ENCODE data around the gene ZNF692.
"Not testable (repeated sequence)": the region's sequence is repeated elsewhere in the genome, so short reads cannot be mapped to it uniquely, and the experiment has no call there.

The ZNF692 gene

GRCh38 chr1:248882427-248882826, 23.5 kb upstream of the ZNF692 start:
- in situ Hi-C loops (cut with HindIII; ENCODE audit: low sequenced_read_pairs): not testable (repeated sequence)

DNA sequence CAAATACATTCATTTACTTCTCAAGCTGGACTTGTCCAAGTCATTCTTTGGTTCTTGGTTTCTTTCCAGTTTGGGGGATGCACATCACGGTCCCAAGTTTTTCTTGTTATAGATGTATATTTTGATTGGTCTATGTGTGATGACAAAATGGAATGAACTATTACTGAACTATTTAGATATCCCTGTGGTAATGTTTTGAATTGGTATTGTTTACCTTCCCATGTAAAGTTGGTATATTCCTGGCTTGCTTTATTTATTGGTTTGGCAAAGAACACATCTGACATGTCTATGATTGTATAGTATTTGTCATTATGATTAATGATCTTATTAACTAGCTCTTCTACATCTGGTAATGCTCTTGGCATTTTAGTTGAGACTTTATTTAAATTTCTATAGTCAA, 22.4 kb upstream of the ZNF692 start:
- in situ Hi-C loops (cut with HindIII; ENCODE audit: low sequenced_read_pairs): no loop called here

GRCh38 chr1:248873993-248874533, 15.2 kb upstream of the ZNF692 start:
- in situ Hi-C loops (cut with HindIII; ENCODE audit: low sequenced_read_pairs): no loop called here

GRCh38 chr1:248873409-248873992, 14.6 kb upstream of the ZNF692 start:
- in situ Hi-C loops (cut with HindIII; ENCODE audit: low sequenced_read_pairs): no loop called here

GRCh38 chr1:248872752-248873408, 14.0 kb upstream of the ZNF692 start:
- in situ Hi-C loops (cut with HindIII; ENCODE audit: low sequenced_read_pairs): no loop called here

- in situ Hi-C loops (cut with HindIII; ENCODE audit: low sequenced_read_pairs): no loop called here
These were observed 13.0 kb upstream of the ZNF692 start for GRCh38 chr1:248871837-248872401.

- in situ Hi-C loops (cut with HindIII; ENCODE audit: low sequenced_read_pairs): no loop called here
These were observed 4.4 kb upstream of the ZNF692 start for GRCh38 chr1:248862998-248863881.

DNA sequence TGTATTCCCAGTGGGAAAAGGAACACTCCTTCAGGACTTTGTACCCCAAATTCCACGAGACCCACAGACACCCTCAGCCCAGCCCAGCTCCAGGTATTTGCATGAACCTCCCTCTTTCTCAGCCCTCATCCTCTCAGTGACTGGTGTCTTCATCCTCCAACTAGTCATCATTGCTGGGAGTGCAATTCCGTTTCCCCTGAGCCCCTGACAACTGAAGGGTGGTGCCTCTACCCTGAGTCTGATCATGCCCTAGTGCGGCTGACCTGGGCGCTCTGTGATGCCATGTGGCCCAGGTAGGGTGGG, 3.8 kb upstream of the ZNF692 start:
- in situ Hi-C loops (cut with HindIII; ENCODE audit: low sequenced_read_pairs): no loop called here

DNA sequence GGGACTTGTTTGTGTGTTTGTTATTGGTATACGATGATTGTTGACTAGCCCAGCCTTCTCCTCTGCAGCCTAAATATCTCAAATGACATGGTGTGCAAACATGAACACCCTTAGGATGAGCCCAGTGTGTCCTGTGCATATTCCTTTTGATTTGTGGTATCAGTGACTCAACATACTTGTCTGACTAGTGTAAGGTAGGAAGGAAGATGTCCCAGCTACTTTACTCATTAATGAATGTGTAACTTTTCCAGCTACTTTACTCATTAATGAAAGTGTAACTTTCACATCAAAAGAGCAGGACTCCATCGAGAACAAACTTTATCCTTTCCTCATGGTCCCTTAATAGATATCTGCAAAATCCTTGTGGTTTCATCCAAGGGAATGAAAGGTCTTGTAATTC, 2.7 kb upstream of the ZNF692 start:
- in situ Hi-C loops (cut with HindIII; ENCODE audit: low sequenced_read_pairs): no loop called here

- in situ Hi-C loops (cut with HindIII; ENCODE audit: low sequenced_read_pairs): no loop called here
These were observed 1.1 kb upstream of the ZNF692 start for GRCh38 chr1:248860007-248860406.

- in situ Hi-C loops (cut with HindIII; ENCODE audit: low sequenced_read_pairs): no loop called here
These were observed 592 bp downstream of the ZNF692 start for GRCh38 chr1:248858096-248858890.

DNA sequence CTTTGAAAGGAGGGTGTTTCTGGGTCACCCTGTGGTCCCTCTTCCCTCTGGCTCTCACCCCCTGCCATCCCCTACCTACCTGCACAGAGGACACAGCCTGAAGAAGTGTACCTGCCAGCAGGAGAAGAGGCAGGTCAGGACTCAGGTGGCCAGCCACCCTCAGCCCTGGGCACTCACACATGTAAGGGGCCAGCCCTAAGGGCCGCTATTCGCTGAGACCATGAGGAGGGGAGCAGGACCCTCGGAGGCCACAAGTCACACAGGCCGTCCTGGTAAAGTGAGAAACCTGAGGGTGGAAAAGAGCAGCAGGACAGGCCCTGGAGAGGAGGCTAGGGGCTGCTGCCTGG, 1.2 kb downstream of the ZNF692 start:
- in situ Hi-C loops (cut with HindIII; ENCODE audit: low sequenced_read_pairs): no loop called here

GRCh38 chr1:248857201-248857600, 1.7 kb downstream of the ZNF692 start:
- in situ Hi-C loops (cut with HindIII; ENCODE audit: low sequenced_read_pairs): no loop called here

- in situ Hi-C loops (cut with HindIII; ENCODE audit: low sequenced_read_pairs): no loop called here
These were observed 2.7 kb downstream of the ZNF692 start for GRCh38 chr1:248856176-248856575.

DNA sequence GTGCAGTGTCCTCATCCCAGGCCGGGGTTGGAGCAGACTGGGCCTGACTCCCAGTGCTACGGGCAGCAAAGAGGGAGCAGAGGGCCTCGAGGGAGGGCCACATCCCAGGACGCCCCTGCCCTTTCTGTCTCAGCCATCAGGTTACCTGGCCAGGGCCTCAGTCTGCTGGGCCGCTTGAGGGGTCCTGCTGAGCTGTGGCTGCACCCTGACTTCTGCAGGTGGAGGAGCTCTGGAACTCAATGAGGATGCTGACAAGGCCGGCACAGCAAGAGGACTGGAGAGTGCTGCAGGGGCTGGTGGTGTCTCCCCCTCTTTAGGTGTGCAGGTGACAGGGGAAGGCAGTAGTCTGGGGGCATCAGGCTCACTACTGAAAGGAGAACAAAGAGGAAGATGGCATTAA, 3.3 kb downstream of the ZNF692 start:
- in situ Hi-C loops (cut with HindIII; ENCODE audit: low sequenced_read_pairs): no loop called here

GRCh38 chr1:248853663-248854375, 5.1 kb downstream of the ZNF692 start:
- in situ Hi-C loops (cut with HindIII; ENCODE audit: low sequenced_read_pairs): no loop called here

- in situ Hi-C loops (cut with HindIII; ENCODE audit: low sequenced_read_pairs): no loop called here
These were observed 6.1 kb downstream of the ZNF692 start for GRCh38 chr1:248852481-248853405.

GRCh38 chr1:248851390-248851789, 7.5 kb downstream of the ZNF692 start:
- in situ Hi-C loops (cut with HindIII; ENCODE audit: low sequenced_read_pairs): no loop called here

All from DLD1 (cell line).